NB4 (cell line): Measurements from ENCODE around the gene CCDC102B.

Experiments used
- POLR2A ChIP-seq: IDR thresholded peaks from 2 replicates; pipeline ENCODE4 v1.6.1; 2011; ENCODE audit warnings: mild to moderate bottlenecking; ENCODE audit not compliant: insufficient read length; ENCODE audit errors: extremely low read depth
- TF ChIP-seq, protein P1 (sequence below): IDR thresholded peaks from 2 replicates; pipeline ENCODE4 v1.6.1; 2011; ENCODE audit warnings: low read depth, low read length
- TF ChIP-seq, protein P2 (sequence below): IDR thresholded peaks from one replicate; pipeline ENCODE4 v1.5.1; 2012; ENCODE audit warnings: low read depth, low read length

DNA sequence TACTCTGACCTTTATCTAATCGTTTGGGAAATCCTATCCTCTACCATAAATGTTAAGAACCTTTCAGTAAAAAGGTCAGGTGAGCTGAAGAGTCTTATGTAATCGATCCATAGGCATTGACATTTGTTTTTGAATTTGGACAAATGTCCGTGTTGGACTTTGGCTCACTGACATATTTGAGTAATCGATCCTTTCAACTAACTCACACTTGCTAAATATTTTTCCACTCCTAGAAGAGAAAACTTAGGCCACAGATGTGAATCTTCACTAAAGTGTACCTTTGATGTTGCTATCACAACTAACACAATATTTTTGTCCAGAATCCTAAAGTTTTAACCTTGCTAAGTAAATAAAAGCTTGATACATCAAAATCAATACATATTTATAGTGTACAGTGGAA lies 89.5 kb downstream of the CCDC102B start:
- TF ChIP-seq POLR2A, result no peak
- TF ChIP-seq, protein P1, sequence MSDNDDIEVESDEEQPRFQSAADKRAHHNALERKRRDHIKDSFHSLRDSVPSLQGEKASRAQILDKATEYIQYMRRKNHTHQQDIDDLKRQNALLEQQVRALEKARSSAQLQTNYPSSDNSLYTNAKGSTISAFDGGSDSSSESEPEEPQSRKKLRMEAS, result no peak
- TF ChIP-seq, protein P2, sequence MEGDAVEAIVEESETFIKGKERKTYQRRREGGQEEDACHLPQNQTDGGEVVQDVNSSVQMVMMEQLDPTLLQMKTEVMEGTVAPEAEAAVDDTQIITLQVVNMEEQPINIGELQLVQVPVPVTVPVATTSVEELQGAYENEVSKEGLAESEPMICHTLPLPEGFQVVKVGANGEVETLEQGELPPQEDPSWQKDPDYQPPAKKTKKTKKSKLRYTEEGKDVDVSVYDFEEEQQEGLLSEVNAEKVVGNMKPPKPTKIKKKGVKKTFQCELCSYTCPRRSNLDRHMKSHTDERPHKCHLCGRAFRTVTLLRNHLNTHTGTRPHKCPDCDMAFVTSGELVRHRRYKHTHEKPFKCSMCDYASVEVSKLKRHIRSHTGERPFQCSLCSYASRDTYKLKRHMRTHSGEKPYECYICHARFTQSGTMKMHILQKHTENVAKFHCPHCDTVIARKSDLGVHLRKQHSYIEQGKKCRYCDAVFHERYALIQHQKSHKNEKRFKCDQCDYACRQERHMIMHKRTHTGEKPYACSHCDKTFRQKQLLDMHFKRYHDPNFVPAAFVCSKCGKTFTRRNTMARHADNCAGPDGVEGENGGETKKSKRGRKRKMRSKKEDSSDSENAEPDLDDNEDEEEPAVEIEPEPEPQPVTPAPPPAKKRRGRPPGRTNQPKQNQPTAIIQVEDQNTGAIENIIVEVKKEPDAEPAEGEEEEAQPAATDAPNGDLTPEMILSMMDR, result no peak
